Raji (cell line): ENCODE measurements around the gene SRCIN1.

Experiments used
- POLR2A ChIP-seq: IDR thresholded peaks from 2 replicates; pipeline ENCODE4 v1.6.1; 2011; ENCODE audit warnings: low read depth, low read length, control low read depth; ENCODE audit not compliant: insufficient read depth

SRCIN1 gene

GRCh38 chr17:38578229-38579082 lies 27.3 kb downstream of the SRCIN1 start:
- no peak for TF ChIP-seq POLR2A

- TF ChIP-seq POLR2A, result no peak
Observed at GRCh38 chr17:38577645-38578173, 28.0 kb downstream of the SRCIN1 start.

- TF ChIP-seq POLR2A, result no peak
Observed at GRCh38 chr17:38577244-38577643, 28.5 kb downstream of the SRCIN1 start.

GRCh38 chr17:38575781-38576180 lies 30.0 kb downstream of the SRCIN1 start:
- no peak for TF ChIP-seq POLR2A

- TF ChIP-seq POLR2A, result no peak
Observed at GRCh38 chr17:38574712-38575111, 31.0 kb downstream of the SRCIN1 start.

- no peak for TF ChIP-seq POLR2A
Observed at GRCh38 chr17:38572669-38573365, 32.9 kb downstream of the SRCIN1 start.

- no peak for TF ChIP-seq POLR2A
Observed at GRCh38 chr17:38571833-38572668, 33.7 kb downstream of the SRCIN1 start.

GRCh38 chr17:38569701-38570512 lies 35.8 kb downstream of the SRCIN1 start:
- no peak for TF ChIP-seq POLR2A

- no peak for TF ChIP-seq POLR2A
Observed at GRCh38 chr17:38568845-38569510, 36.8 kb downstream of the SRCIN1 start.

GRCh38 chr17:38568274-38568673 lies 37.5 kb downstream of the SRCIN1 start:
- TF ChIP-seq POLR2A, result no peak

GRCh38 chr17:38567350-38567749 lies 38.4 kb downstream of the SRCIN1 start:
- TF ChIP-seq POLR2A, result no peak

GRCh38 chr17:38566666-38567031 lies 39.1 kb downstream of the SRCIN1 start:
- no peak for TF ChIP-seq POLR2A

- no peak for TF ChIP-seq POLR2A
Observed at GRCh38 chr17:38565853-38566665, 39.7 kb downstream of the SRCIN1 start.
